GM11168 (cell line): ENCODE results near the gene TMEM117.

ENCODE experiments used
- in situ Hi-C: fragments of 300-500 bp; cut with MboI; formaldehyde crosslinking; loops from one replicate; pipeline ENCODE4 v1.12.0; 2022; ENCODE audit warnings: low sequenced_read_pairs; ENCODE audit not compliant: unreplicated experiment

The TMEM117 gene

GRCh38 chr12:43882578-43883178 is 46.8 kb downstream of the TMEM117 start:
- in situ Hi-C loops = no loop called here

GRCh38 chr12:43883311-43883710 is 47.4 kb downstream of the TMEM117 start:
- in situ Hi-C loops = no loop called here

GRCh38 chr12:43883748-43884147 is 47.9 kb downstream of the TMEM117 start:
- in situ Hi-C loops = no loop called here

- in situ Hi-C loops = no loop called here
Measured at GRCh38 chr12:43884683-43885410, 49.0 kb downstream of the TMEM117 start.

- in situ Hi-C loops = no loop called here
Measured at GRCh38 chr12:43887397-43887796, 51.5 kb downstream of the TMEM117 start.

- in situ Hi-C loops = no loop called here
Measured at GRCh38 chr12:43891856-43892574, 56.1 kb downstream of the TMEM117 start.

- in situ Hi-C loops = no loop called here
Measured at GRCh38 chr12:43893670-43894069, 57.8 kb downstream of the TMEM117 start.

- in situ Hi-C loops = no loop called here
Measured at GRCh38 chr12:43895580-43896206, 59.8 kb downstream of the TMEM117 start.

- in situ Hi-C loops = no loop called here
Measured at GRCh38 chr12:43896496-43896895, 60.6 kb downstream of the TMEM117 start.

- in situ Hi-C loops = no loop called here
Measured at GRCh38 chr12:43898474-43898873, 62.6 kb downstream of the TMEM117 start.

GRCh38 chr12:43899574-43899973 is 63.7 kb downstream of the TMEM117 start:
- in situ Hi-C loops = no loop called here

GRCh38 chr12:43903686-43904085 is 67.8 kb downstream of the TMEM117 start:
- in situ Hi-C loops = no loop called here

GRCh38 chr12:43912859-43913258 is 77.0 kb downstream of the TMEM117 start:
- in situ Hi-C loops = no loop called here

GRCh38 chr12:43914391-43914790 is 78.5 kb downstream of the TMEM117 start:
- in situ Hi-C loops = no loop called here

- in situ Hi-C loops = no loop called here
Measured at GRCh38 chr12:43914923-43915468, 79.1 kb downstream of the TMEM117 start.

- in situ Hi-C loops = no loop called here
Measured at GRCh38 chr12:43917896-43918295, 82.0 kb downstream of the TMEM117 start.

GRCh38 chr12:43921666-43922337 is 85.9 kb downstream of the TMEM117 start:
- in situ Hi-C loops = no loop called here

GRCh38 chr12:43930032-43930431 is 94.2 kb downstream of the TMEM117 start:
- in situ Hi-C loops = no loop called here

GRCh38 chr12:43931187-43931586 is 95.3 kb downstream of the TMEM117 start:
- in situ Hi-C loops = no loop called here

- in situ Hi-C loops = no loop called here
Measured at GRCh38 chr12:43935581-43935980, 99.7 kb downstream of the TMEM117 start.
